Dedifferentiated amniotic fluid mesenchymal stem cell (primary cell): ENCODE measurements around the gene ADGRA1.

Experiments
- DNase-seq: peaks from one replicate; pipeline ENCODE4 v3.0.0-alpha.2; 2016; ENCODE audit errors: extremely low spot score

Gene ADGRA1

DNA sequence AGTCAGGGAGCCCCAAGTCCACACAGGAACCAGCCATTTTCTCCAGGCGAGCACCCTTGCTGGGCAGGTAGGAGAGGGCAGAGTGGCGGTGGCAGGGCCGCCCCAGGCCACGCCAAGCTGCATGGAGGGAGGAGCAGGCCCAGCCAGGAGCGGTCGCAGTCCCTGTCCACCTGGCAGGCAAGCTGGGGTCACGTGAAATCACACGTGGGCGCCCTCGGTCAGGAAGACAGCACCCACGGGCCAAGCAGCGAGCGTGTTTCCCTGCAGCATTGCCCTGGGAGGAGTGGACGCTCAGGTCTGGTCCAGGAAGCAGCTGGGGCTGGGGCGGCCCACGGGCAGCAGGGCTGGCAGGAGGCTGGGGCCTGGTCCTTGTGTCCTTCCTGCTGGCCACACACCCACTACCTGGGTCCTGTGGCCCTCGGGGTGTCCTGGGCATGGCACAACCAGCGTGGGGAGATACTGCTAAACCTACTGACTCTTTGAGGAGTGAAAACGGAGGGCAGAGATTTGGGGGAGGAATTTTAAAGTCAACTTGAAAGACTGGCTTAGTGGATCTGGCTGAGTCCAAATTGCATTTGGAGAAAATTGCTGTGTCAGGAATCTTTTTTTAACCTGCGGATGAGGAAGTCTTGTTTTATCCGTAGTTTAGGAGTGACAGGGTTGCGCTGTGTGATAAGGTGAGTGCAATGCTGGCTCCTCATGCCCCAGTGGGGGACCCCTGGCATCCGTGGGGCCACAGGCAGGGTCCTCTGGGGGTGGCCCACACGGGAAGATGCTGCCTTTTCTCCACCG, 12.2 kb upstream of the ADGRA1 start:
- no peak for DNase-seq

DNA sequence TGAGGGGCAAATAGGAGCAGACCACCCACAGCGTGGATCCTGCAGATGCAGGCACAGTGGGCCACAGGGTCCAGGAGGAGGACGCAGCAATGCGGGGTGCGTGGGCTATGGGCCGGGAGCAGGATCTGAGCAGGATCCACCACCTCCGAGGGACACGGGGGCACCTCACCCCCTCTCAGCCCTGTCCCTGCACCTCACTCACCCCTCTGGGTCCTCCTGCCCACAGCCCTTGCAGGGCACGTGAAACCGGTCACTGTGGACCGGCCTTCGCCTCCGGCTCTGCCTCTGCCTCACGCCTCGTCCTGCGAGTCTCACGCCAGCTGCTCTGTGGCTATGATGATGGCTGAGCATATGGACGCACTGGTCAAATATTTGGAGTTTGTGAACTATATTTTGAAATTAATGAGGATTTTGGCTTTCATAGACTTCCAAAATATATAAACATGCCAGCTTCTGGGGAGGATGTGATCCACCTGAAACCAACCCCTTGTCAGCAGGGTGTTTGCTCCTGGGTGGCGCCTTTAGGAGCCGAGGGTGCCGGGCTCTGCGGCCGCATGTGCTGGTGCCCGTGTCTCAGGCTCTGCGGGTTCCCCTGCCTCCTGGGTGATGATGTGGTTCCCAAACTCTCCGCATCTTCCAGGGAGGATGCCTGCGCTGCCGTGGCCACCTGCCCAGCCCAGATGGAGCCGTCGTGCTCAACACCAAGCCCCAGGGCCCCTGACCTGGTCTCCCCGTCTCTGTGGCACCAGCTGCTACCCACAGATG, 11.3 kb upstream of the ADGRA1 start:
- no peak for DNase-seq

DNA sequence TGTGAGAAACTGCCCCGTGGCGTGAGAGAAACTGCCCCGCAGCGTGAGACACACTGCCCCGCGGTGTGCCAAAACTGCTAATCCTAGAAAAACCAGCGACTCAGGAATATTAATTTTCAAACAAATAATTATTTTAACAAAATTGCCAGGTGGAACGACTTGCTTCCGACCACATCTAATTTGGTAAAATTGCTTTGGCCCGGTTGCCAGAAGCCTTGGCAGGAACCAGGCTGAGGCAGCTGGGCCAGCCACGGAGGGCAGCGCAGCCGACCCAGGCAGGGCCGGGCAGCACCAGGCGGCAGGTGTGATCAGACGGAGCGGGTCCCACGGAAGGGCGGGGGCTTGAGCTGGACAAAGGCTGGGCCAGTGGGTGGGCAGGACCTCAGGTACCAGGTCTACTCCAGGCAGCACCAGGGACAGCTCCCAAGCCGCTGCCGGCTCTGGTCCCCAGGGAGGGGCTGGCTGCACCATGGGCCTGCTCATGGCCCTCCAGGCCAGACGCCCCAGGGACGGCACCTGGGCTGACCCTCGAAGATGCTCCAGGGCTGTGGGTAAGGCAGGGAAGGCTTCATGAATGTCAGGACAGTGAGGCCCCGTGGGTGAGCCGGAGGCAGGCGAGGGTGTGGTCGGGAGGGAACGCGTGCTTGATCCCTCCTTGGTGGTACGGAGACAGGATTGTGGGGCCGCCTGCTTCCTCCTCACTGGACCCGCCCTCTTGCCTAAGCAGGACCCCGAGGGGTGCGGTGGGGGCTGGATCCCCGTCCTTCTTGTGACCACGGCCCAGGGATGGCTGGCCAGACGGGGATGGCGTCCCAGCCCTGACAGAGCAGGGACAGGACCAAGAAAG, 7.7 kb upstream of the ADGRA1 start:
- DNase-seq = no peak

DNA sequence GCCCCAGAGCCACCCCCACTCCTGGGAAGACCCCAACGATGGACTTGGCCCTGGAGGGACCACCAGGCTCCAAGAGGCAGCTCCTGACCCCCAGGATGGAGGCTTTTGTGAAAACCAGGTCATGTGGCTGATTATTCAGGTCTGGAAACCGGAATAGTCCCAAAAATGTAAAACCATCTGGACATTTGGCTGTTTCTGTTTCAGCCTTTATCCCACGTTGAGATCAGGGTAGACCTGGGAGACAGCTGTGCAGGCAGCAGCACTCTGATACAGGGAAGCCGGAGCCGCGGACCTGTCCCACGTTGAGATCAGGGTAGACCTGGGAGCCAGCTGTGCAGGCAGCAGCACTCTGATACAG, 7.1 kb upstream of the ADGRA1 start:
- no peak for DNase-seq

DNA sequence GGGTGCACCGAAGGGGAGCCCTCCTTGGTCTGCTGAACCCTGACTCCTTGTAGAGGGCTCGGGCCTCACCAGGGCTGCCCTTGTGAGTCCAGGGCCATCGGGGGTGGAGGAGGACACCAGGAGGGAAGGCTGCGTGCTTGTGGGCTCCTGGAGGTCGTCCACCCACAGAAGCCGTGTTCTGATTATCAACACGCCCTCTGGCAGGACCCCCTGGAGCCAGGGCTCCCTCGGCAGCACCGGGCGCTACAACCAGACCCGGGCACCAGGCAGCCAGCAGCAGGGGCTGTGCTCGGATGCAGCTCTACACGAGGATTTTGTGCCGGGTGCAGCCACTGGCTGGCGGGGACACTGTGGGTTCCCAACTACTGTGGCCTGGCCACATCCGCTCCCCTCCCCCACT, 6.1 kb upstream of the ADGRA1 start:
- DNase-seq = no peak

DNA sequence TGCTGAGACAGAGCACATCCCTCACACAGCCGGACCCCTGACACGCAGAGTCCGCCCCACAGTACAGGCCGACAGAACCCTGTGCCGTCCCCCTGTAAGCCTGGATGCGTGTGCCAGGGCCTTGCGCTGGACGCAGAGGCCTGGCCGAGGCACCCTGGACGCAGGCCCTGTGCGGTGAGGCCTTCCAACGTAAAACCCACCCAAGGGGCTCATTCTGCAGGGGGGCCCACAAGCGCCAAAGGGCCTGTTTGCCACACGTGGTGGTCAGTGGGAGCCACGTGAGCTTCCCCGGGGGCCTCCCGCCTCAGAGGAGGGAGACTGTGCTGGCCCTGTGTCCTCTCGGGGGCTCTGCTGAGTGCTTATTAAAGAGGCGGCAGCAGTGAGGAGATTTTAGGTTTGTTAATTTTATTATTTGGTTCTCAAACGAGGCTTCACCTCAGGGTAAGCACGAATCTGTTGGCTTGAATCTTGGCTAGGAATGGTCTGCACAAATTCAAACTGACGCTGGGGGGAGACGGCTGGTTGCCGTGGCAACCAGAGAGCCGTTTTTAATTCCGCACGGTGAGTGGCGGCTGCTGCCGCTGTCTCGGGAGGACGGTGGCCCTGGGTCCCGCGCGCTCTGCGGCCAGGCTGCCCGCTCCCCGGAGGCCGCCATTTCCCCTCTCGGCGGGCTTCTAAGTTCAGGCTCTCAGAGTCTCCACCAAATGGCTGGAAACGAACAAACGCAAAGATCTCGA, 4.9 kb upstream of the ADGRA1 start:
- DNase-seq = no peak

DNA sequence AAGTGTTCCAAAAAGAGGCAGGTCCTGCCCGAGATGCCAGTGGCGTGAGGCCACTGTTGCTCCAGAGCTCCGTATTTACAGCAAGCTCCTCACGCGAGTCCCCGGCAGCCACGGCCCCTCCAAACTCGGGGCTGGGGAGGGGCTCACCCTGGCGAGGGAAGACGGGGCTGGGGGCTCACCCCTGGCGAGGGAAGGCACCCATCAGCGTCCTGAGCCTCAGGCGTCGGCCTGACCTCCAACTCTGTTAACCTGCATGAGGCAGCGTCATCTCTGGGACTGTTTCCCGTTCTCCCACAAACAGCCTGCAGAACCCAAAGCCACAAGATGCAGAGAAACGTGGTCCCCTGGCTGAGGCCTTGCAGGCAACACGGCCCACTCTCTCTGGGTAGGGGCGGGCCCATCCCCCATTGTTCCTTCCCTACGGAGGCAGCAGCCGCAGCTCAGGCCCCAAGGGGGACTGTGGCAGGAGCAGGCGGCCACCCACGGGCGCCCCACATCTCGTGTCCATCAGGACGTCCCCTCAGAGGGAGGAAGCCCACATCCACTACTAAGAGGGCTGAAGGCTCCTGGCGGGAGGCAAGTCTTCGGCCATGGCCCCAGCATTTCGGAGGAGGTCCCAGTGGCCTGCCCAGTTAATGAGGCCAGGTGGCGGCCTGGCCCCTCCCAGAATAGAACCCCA, 4.2 kb upstream of the ADGRA1 start:
- no peak for DNase-seq

DNA sequence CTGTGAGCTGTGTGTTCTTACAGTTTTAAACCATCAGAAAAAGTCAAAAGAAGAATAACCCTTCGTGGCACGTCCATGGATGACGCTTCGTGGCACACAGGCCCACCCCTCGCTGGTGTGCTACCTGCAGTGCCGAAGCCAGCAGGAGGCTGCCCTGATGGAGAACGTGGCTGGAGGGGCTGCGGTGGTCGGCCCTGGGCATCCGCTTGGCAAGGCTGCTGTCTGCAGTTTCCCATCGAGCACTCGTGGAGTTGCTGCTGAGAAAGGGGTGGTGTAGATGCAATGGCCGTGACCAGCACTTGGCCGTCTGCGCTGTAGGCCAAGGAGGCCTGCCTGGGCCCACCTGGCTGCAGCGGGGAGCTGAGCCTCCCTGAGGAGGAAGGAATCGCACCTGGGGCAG, 3.2 kb upstream of the ADGRA1 start:
- DNase-seq = no peak

DNA sequence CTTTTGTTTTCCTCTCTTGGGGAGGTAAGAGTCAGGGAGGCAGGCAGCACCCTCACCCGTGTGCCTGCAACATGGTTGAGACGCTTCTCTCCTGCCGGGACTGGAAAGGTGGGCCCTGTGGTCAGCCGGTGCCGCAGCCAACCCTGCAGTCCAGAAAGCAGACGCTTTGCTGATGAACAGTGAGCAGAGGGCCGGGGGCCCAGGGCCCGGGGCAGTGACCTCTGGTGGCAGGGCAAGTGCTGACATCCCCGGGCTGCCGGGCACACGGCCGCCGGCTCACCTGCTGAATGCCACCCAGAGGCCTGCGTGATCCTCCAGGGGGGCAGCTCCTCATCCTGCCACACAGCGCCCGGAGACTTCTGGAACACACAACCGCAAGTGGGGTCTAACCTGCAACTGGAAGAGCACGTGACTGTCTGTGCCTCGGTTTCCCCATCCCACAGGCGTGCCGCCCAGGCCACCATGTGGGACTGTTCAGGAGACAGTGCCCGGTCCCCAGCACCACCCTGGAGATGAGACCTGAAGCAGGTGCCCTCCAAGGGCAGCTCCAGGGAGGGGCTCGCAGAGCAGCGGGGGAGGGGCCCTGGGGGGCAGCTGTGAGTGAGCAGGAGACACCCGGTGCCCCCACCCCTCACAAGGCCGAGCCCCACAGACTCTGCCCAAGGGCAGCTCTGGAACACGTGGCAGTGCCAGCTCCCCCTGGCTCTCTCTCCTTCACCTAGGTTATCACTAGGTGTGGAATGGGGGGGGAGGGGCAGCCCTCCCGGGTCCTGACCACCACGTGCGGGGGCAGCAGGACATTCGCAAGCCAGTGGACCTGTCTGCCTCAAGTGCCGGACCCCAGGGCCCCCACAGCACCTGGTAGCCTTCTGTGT, 2.2 kb upstream of the ADGRA1 start:
- no peak for DNase-seq

DNA sequence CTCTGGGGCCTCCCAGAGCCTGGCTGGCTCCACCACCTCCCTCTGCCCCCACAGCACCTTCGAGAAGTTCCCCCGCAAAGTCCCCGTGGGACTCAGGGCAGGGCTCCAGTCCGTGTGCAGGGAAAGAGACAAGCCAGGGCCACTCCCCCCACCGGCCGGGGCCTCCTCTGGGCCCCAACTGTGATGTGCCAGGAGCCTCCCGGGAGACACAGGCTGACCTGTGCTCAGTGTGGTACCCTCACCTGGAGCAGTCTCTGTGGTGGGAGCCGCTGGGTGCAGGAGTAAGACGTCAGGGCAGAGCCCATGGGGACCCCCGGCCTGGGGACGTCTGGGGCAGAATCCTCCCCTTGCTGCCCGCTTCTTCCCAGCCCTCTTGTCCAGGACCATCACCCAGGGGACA, 1.5 kb upstream of the ADGRA1 start:
- no peak for DNase-seq

DNA sequence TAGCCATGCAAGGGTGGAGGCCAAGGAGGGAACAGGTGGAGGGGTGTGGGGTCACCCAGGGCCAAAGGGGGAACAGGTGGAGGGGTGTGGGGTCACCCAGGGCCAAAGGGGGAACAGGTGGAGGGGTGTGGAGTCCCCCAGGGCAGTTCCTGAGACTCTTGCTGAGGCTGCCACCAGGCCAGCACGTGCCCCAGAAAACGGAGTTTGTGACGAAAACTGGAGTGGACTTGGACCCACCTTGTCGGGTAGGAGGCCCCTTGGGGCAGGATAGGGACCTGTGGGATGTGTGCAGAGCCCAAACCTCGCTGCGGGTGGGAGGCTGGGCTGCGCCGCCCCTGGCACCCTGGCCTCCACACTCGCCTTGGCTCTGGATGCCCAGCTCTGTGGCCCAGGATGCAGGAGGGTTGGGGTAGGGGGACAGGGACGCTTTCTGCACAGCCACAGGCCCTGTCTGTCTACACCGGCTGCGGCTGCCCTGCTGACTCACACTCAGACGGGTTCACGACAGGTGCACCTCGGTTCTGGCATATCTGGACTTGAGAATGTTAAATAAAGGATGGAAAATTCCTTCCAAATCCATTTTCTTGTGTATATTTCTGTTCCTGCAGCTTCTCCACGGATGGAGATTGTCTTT, 562 bp upstream of the ADGRA1 start:
- no peak for DNase-seq

DNA sequence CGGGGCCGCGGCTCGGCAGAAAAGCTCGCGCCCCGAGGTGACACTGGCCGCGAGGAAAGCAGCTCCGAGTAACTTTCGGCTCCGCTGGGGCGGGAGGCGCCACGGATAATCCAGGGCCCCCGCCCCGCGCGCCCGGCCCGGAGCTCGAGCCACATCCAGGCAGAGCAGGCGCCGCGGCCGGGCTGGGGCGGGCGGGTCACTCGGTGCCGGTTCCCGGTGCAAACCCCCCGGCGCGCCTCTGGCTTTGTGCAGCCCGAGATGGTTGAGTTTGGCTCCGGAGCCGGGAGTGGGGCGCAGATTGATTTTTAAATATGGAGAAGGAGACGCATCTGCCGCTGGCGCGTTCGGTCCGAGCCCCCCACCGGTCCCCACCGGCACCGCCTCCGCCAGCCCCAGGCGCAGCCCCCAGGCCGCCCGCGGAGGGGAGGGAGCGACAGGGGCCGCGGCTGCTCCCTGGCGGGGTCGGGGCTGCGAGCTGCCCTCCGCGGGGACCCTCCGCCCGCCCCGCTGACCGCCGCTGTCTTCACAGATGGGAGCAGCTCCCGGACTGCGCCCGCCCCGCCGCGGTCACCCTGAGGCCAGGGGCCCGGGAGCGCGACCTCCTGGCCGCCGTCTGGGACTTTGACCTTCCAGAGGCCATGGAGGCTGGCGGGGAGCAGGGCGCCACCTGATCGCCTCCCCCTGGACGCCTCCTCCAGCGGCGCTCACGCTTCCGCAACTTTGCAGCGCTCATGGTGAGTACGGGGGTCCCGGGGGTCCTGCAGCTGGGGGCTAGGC, 643 bp downstream of the ADGRA1 start:
- DNase-seq = no peak

DNA sequence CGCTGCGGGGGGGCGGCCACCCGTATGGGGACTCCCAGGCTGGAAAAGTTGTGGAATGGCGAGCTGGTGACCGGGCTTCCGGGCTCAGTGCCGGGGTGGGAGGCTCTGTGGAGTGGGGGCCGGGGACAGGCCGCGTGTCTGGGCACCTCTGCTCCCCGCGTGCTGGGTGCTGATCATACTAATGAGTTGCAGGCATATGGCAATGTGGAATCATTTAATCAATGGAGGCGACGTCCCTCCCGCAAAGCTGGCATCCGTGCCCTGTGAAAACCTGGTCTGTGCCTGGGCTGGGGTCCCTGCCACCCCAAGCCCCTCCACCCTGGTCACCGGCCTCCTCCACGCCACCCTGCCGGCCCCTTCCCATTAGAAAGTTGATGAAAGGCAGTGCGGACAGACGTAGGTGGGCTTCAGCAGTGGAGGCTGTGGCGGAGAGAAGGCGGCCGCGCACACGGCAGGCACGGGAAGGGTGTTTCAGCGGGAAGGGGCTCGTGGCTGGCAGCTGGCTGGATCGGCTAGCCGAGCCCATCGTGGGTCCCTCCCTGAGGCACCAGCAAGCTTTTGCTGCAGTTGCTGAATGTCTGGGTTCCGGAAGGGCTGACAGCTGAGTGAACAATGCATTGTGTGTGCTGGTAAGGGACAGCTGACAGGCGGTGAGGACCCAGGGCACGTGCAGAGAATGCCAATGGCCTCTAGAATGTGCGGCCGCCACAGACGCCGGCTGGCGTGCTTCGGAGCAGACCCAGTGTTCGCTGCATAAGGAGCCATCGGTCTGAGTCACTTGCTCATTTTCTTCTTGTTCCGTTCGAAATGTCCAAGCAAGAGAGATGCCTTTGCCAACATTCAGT, 1.5 kb downstream of the ADGRA1 start:
- no peak for DNase-seq

DNA sequence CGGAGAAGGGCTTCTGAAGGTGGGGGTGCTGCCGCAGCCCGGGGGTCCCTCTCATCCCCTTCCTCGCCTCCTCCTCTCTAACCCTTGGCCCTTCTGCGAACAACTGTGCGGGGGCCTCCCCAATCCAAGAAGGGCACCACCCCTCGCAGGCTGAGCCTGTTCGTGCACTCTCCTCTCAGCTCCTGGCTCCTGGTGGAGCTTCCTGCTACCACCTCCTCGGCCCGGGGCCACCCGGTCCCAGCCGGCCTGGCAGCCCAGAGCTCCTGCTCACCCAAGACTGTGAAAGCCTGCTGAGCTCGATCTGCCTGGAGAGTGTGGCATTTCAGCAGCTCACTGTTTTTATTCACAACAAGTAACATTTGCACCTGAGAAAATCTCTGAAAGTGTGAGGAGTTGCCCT, 2.4 kb downstream of the ADGRA1 start:
- no peak for DNase-seq

DNA sequence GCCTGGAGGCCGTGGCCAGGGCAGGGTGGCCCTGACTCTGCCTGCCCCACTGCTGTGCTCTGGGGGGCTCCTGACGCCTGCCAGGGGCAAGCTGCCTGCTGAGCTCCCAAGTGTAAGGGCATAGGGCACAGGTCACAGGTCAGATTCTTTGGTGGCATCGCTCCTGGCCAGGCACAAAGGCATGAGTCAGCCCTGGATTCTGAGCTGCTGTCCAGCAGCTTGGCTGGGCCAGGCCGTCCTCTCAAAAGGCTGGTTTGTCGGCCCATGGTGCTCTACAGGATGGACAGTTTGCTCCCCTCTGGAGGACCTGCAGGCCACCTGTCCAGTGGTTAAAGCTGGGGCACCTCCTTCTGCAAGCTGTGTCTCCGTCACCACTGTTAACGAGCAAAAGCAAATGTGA, 2.9 kb downstream of the ADGRA1 start:
- DNase-seq = no peak

DNA sequence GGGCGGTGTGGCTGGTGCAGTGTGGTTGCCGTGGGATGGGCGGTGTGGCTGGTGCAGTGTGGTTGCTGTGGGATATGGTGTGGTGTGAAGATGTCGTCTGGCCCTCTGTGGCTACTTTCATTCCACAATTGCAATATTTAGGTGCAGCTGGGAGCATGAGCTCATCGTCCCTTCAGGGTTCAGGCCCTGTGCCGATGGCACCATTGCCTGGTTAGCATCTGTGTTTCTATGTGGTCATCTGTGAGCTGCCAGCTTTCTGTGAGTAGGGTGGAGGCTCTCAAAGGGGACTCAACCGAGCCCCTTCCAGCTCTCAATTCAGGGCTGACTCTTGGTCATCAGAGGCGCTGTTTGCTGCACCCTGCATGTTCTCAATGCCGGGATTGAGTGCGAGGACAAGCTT, 3.6 kb downstream of the ADGRA1 start:
- no peak for DNase-seq

DNA sequence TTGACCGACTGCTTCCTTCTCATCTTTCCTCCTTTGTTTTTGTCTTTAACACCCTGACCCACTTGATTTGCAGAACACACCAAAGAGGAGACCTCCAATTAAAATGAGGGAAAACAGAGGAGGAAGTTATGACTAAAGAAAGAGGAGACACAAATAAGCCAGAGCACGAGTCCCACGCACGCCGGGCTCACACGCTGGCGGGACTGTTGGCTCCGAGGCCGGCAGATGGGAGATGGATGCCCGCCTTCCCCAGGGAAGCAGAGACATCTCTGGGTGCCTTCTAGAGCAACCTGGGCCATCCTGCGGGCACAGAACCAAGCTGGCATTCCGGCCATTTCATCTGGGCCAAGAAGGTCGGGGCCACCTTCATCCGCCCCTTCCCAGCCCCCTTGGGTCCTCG, 5.6 kb downstream of the ADGRA1 start:
- no peak for DNase-seq

DNA sequence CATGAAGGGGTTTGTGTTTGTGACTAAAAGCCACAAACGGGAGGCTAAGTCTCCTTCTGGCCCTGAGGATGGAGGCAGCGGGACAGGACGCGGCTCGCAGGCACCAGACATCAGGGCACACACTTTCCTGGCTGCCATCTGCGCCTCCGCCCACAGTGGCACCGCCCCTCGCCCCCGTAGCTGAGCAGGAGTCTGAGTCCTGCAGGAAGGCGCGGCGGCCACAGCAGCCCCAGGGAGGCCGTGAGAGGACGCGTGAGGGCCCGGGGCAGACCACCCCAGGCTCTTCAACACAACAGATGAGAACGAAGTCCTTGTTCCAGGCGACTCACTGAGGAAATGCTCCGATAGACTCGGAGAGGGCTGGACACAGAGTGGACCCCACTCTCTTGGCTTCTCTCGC, 6.6 kb downstream of the ADGRA1 start:
- no peak for DNase-seq
